Liver (tissue), 3 donors: Measurements from ENCODE around the gene C19orf67.

ENCODE experiments used
- NR2F2 ChIP-seq: IDR thresholded peaks from 2 replicates; pipeline ENCODE4 v1.6.1; 2016; ENCODE audit warnings: antibody characterized with exemption
- RAD21 ChIP-seq, 2 donors: IDR thresholded peaks; 2 replicates each; pipeline ENCODE4 v1.6.1; 2016; ENCODE audit warnings: antibody characterized with exemption in 2 of 2, mild to moderate bottlenecking in 2 of 2
- TAF1 ChIP-seq: conservative IDR thresholded peaks from 2 replicates; pipeline ENCODE4 v1.6.1; 2016; ENCODE audit warnings: antibody characterized with exemption, mild to moderate bottlenecking
- TF ChIP-seq, protein P1 (sequence below): fragments of 150-350 bp; IDR thresholded peaks from 2 replicates; pipeline ENCODE4 v1.5.1; 2017; ENCODE audit warnings: improper control_type of control experiment, low read depth, low read length; ENCODE audit not compliant: missing input control
- TF ChIP-seq, protein P2 (sequence below): IDR thresholded peaks from 2 replicates; pipeline ENCODE4 v1.6.1; 2016; ENCODE audit warnings: antibody characterized with exemption
- TF ChIP-seq, protein P3 (sequence below): IDR thresholded peaks from 2 replicates; pipeline ENCODE4 v1.6.1; 2016; ENCODE audit warnings: antibody characterized with exemption, mild to moderate bottlenecking
- TF ChIP-seq, protein P4 (sequence below): IDR thresholded peaks from 2 replicates; pipeline ENCODE4 v1.6.1; 2016; ENCODE audit warnings: antibody characterized with exemption
- donor health status: healthy.
- donor health status: healthy.

DNA sequence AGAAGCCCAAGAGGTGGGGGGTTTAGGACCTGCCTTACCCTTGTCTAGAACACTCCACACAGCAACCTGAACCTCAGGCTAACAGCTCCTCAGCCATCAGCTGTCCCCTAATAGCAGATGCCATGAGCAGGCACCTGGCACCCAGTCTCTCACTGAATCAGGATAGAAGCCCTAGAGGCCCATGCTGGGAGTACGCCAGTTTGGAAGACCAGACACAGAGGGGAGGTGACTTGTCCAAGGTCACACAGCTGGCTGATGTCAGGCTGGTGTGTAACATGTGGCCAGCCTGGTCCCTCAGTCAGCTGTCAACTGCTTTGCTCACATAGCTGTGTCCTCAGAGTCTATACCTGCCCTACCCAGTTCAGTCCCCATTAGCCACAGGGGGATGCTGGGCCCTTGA lies 17.7 kb upstream of the C19orf67 start:
- TF ChIP-seq RAD21 (IDR thresholded peaks at IDR 0.05) = no peak
- TF ChIP-seq, protein P1, sequence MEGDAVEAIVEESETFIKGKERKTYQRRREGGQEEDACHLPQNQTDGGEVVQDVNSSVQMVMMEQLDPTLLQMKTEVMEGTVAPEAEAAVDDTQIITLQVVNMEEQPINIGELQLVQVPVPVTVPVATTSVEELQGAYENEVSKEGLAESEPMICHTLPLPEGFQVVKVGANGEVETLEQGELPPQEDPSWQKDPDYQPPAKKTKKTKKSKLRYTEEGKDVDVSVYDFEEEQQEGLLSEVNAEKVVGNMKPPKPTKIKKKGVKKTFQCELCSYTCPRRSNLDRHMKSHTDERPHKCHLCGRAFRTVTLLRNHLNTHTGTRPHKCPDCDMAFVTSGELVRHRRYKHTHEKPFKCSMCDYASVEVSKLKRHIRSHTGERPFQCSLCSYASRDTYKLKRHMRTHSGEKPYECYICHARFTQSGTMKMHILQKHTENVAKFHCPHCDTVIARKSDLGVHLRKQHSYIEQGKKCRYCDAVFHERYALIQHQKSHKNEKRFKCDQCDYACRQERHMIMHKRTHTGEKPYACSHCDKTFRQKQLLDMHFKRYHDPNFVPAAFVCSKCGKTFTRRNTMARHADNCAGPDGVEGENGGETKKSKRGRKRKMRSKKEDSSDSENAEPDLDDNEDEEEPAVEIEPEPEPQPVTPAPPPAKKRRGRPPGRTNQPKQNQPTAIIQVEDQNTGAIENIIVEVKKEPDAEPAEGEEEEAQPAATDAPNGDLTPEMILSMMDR = no peak
- TF ChIP-seq, protein P2, sequence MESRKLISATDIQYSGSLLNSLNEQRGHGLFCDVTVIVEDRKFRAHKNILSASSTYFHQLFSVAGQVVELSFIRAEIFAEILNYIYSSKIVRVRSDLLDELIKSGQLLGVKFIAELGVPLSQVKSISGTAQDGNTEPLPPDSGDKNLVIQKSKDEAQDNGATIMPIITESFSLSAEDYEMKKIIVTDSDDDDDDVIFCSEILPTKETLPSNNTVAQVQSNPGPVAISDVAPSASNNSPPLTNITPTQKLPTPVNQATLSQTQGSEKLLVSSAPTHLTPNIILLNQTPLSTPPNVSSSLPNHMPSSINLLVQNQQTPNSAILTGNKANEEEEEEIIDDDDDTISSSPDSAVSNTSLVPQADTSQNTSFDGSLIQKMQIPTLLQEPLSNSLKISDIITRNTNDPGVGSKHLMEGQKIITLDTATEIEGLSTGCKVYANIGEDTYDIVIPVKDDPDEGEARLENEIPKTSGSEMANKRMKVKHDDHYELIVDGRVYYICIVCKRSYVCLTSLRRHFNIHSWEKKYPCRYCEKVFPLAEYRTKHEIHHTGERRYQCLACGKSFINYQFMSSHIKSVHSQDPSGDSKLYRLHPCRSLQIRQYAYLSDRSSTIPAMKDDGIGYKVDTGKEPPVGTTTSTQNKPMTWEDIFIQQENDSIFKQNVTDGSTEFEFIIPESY = no peak
- TF ChIP-seq, protein P3, sequence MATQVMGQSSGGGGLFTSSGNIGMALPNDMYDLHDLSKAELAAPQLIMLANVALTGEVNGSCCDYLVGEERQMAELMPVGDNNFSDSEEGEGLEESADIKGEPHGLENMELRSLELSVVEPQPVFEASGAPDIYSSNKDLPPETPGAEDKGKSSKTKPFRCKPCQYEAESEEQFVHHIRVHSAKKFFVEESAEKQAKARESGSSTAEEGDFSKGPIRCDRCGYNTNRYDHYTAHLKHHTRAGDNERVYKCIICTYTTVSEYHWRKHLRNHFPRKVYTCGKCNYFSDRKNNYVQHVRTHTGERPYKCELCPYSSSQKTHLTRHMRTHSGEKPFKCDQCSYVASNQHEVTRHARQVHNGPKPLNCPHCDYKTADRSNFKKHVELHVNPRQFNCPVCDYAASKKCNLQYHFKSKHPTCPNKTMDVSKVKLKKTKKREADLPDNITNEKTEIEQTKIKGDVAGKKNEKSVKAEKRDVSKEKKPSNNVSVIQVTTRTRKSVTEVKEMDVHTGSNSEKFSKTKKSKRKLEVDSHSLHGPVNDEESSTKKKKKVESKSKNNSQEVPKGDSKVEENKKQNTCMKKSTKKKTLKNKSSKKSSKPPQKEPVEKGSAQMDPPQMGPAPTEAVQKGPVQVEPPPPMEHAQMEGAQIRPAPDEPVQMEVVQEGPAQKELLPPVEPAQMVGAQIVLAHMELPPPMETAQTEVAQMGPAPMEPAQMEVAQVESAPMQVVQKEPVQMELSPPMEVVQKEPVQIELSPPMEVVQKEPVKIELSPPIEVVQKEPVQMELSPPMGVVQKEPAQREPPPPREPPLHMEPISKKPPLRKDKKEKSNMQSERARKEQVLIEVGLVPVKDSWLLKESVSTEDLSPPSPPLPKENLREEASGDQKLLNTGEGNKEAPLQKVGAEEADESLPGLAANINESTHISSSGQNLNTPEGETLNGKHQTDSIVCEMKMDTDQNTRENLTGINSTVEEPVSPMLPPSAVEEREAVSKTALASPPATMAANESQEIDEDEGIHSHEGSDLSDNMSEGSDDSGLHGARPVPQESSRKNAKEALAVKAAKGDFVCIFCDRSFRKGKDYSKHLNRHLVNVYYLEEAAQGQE = no peak
- no peak for TF ChIP-seq TAF1
- TF ChIP-seq, protein P4, sequence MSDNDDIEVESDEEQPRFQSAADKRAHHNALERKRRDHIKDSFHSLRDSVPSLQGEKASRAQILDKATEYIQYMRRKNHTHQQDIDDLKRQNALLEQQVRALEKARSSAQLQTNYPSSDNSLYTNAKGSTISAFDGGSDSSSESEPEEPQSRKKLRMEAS = no peak
- TF ChIP-seq NR2F2 = no peak
